HG03439 (cell line): ENCODE measurements around the gene SEC63.
"Not testable (repeated sequence)": the region's sequence is repeated elsewhere in the genome, so short reads cannot be mapped to it uniquely, and the experiment has no call there.

Source experiments
- ATAC-seq: cut with Tn5 transposase; IDR thresholded peaks from one replicate; pipeline ENCODE4 v1.9.1; 2021; ENCODE audit warnings: mild to moderate bottlenecking, moderate library complexity; ENCODE audit not compliant: unreplicated experiment

SEC63 gene

GRCh38 chr6:107866606-107867301 is 91.3 kb downstream of the SEC63 start:
- no peak for ATAC-seq

- ATAC-seq, result no peak
Observed at GRCh38 chr6:107864226-107865127, 93.5 kb downstream of the SEC63 start.

GRCh38 chr6:107862383-107862782 is 95.6 kb downstream of the SEC63 start:
- ATAC-seq, result no peak

GRCh38 chr6:107860963-107861362 is 97.0 kb downstream of the SEC63 start:
- not testable (repeated sequence) for ATAC-seq

- ATAC-seq, result not testable (repeated sequence)
Observed at GRCh38 chr6:107860144-107860543, 97.9 kb downstream of the SEC63 start.

GRCh38 chr6:107853230-107853629 is 104.8 kb downstream of the SEC63 start:
- no peak for ATAC-seq

- no peak for ATAC-seq
Observed at GRCh38 chr6:107849325-107849724, 108.7 kb downstream of the SEC63 start.

GRCh38 chr6:107847844-107848802 is 109.9 kb downstream of the SEC63 start:
- peak; percentile 76 for ATAC-seq

GRCh38 chr6:107846262-107846795 is 111.7 kb downstream of the SEC63 start:
- no peak for ATAC-seq

- ATAC-seq, result no peak
Observed at GRCh38 chr6:107845777-107846176, 112.2 kb downstream of the SEC63 start.

- no peak for ATAC-seq
Observed at GRCh38 chr6:107843400-107843799, 114.6 kb downstream of the SEC63 start.

- no peak for ATAC-seq
Observed at GRCh38 chr6:107841275-107841670, 116.7 kb downstream of the SEC63 start.

GRCh38 chr6:107840636-107841274 is 117.3 kb downstream of the SEC63 start:
- ATAC-seq, result no peak

- ATAC-seq, result no peak
Observed at GRCh38 chr6:107833136-107833535, 124.9 kb downstream of the SEC63 start.

- ATAC-seq, result no peak
Observed at GRCh38 chr6:107832151-107833056, 125.6 kb downstream of the SEC63 start.

- ATAC-seq, result no peak
Observed at GRCh38 chr6:107830060-107830459, 127.9 kb downstream of the SEC63 start.

GRCh38 chr6:107827541-107827940 is 130.5 kb downstream of the SEC63 start:
- no peak for ATAC-seq

- ATAC-seq, result no peak
Observed at GRCh38 chr6:107823047-107823557, 134.9 kb downstream of the SEC63 start.
